GM19351 (cell line): ENCODE data around the gene TMEM131L.
A peak's percentile ranks its signal among the peaks of the same experiment; 100 is the strongest.
"Not testable (repeated sequence)": the region's sequence is repeated elsewhere in the genome, so short reads cannot be mapped to it uniquely, and the experiment has no call there.

ENCODE experiments used
- ATAC-seq: cut with Tn5 transposase; IDR thresholded peaks from one replicate; pipeline ENCODE4 v1.9.1; 2021; ENCODE audit warnings: mild to moderate bottlenecking, moderate library complexity; ENCODE audit not compliant: unreplicated experiment

TMEM131L gene

DNA sequence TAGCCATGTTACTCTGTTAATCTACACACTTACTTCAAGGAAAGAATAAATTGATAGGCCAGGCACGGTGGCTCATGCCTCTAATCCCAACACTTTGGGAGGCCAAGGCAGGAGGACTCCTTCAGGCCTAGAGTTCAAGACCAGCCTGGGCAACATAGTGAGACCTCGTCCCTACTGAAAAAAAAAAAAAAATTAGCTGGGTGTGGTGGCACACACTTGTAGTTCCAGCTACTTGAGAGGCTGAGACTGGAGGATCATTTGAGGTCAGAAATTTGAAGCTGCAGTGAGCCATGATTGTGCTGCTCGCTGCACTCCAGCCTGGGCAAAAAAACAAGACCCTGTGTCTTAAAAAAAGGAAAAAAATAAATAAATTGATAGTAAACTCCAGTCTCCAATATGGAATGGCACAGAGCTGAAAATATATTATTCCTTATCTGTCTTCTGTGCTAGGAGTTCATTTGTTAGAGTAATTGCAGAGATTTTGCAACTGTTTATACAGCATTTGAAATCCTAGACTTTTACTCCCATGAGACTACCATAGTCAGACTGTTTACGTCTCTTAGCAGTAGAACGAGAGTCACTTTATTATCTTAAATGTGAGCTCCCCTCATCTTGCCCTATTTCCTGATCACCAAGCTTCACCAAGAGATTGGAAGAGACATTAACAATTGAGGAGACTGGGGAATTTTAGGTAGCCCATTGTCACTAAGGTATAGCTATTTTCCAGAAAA lies 18.8 kb upstream of the TMEM131L start:
- ATAC-seq = no peak

DNA sequence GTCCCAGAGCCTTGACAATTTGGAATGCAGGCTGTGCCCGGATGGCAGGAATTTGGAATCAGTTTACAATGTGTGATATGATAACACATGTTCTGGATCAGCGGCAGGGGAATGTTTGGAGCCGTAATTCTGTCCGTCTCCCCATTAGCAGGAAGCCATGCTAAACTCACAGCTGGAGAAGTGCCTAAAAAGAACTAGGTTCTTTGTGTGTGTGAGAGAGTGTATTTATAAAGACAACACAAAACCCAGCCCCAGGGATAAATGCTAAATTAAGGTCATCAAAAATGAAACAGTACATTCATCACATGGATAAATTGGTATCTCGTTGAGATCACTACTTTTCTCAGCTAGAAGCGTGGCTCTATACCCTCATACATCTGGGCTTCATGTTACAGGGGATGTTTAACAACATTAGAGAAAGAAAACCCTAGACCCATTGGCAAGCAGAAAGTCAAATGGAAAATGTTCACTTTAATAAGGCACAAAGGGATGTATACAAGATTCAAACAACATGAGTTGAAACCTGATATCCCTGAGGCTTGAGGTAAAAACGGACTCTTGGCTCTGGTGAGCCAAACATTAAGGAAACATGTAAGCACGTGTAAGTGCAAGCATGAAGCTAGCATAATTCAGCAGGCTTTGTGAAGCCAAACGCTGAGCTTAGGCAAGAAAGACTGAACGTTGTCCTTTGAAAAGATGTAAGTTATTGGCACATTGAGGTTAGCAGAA lies 18.0 kb upstream of the TMEM131L start:
- no peak for ATAC-seq

DNA sequence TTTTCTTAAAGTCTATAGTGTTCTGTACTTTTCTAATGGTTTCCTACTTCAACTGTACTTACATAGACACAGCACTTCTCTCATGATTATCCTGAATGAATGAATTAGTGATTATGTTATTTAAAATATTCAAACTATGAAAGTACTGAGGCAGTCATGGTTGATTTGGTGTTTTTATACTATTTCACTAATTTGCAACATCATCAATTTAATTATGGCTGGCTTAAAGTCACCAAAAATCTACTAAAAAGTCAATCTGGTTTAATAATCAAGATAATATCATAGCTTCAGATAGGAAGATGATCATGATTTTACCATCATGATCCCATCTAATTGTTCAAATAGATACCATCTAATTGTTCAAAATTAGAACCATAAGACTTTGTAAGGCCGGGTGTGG lies 16.8 kb upstream of the TMEM131L start:
- no peak for ATAC-seq

DNA sequence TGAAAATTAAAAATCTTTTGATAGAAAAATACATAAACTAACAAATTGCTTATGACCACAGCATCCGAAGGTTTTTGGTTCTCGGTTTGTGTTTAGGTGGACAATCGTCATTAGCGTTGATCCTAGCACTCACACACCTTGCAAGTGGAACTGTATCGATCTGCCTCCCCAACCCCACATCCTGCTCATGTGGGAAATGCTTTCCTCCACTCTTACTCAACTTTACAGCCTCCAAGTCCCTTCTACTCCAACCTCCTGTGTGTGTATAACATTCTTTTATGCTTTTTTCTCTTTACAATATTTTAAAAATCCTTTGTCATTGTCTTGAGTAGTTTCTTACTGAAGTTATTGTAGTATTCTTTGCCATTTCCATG lies 15.6 kb upstream of the TMEM131L start:
- ATAC-seq = no peak

DNA sequence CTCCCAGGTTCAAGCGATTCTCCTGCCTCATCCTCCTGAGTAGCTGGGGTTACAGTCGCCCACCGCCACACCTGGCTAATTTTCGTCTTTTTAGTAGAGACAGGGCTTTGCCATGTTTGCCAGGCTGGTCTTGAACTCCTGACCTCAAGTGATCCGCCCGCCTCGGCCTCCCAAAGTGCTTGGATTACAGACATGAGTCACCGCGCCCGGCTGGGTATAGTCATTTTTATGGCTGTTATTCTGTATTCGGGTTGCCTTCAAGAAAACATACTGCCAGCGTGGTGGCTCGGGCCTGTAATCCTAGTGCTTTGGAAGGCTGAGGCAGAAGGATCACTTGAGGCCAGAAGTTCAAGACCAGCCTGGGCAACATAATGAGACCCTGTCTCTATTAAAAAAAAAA lies 15.0 kb upstream of the TMEM131L start:
- ATAC-seq = not testable (repeated sequence)

DNA sequence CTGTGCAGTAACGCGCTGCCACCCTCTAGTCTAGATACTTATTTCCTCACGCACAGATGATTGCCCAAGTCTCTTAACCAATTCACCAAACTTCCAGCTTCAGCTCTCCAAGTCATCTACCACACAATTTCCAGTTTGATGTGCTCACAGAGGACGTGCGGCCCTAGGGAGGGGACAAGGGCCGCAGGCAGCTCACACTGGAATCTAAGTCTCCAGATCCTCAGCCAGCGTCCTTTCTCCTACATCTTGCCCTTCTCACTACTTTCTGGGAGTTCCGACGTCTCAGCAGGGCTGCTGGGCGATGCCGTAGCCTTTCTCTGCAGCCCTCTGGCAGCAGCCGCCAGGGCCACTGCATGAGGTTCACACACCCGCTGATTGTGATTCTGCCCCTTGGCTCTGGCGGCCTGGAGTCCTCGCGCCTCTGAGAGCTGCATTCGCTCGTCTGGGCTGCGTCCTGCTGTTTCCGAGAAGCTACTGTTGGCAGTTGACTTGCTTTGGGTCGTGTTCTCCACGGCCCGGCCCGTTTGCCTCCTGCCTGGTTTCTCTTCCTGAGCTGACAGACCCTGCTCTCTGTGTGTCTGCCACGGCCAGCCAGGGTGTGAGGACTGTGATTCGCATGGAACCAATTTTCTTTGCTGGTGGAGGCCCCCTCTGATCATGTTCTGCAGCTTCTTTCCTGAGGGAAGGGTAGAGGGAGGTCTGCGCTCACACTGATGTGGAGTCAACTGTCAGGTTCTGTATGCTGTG lies 14.1 kb upstream of the TMEM131L start:
- ATAC-seq = no peak

DNA sequence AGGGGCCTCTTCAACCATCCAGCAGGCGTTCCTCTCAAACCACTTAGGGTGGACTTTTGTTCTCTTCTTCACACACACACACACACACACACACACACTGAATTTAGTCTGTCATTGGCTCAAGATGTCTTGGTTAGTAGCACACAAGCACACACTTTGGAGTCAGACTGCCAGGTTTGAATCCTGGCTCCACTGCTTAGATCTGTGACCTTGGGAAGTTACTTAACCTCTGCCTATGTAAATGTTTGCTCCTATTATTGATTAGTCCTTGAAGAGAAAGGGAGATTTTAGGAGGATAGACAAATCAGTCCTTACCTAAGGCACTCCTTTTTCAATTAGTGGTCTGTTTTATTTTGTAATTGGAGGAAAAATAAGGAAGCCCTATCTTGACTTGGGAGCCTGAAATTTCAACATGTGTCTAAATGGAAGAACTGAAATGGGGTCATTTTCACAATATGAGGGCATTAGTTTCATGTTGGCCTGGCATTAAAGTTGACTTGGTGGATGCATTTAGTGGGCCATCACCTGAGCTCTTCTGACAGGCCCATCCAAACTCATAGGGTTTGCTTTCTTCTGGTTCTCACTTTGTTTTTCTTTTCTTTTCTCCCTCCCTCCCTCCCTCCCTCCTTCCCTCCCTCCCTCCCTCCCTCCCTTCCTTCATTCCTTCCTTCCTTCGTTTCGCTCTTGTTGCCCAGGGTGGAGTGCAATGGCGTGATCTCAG lies 13.3 kb upstream of the TMEM131L start:
- ATAC-seq = no peak

DNA sequence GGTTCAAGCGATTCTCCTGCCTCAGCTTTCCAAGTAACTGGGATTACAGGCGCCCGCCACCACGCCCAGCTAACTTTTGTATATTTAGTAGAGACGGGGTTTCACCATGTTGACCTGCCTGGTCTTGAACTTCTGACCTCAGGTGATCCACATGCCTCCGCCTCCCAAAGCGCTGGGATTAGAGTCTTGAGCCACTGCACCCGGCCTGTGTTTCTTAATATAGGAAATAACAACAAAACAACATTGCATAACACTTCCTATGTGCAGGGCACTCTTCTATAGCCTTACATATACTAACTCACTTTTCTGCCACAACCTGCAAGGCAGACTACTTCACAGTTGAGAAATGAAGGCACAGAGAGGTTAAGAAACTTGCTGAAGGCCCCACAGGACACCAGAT lies 12.8 kb upstream of the TMEM131L start:
- ATAC-seq = no peak

DNA sequence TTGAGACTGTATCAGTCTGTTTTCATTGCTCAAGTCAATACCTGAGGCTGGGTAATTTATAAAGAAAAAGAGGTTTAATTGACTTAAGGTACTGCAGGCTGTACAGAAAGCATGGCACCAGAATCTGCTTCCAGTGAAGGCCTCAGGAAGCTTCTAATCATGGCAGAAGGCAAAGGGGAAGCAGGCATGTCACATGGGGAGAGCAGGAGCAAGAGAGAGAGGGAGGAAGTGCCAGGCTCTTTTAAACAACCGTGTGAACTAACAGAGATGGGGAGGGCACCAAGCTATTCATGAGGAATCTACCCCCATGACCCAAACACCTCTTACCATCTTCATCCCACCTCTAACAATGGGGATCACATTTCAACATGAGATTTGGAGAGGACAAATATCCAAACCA lies 7.2 kb upstream of the TMEM131L start:
- ATAC-seq = no peak

DNA sequence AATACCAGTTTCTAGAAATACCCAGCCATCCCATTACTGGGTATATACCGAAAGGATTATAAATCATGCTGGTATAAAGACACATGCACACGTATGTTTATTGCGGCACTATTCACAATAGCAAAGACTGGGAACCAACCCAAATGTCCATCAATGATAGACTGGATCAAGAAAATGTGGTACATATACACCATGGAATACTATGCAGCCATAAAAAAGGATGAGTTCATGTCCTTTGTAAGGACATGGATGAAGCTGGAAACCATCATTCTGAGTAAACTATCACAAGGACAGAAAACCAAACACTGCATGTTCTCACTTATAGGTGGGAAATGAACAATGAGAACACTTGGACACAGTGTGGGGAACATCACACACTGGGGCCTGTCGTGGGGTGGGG lies 4.6 kb upstream of the TMEM131L start:
- ATAC-seq = not testable (repeated sequence)

DNA sequence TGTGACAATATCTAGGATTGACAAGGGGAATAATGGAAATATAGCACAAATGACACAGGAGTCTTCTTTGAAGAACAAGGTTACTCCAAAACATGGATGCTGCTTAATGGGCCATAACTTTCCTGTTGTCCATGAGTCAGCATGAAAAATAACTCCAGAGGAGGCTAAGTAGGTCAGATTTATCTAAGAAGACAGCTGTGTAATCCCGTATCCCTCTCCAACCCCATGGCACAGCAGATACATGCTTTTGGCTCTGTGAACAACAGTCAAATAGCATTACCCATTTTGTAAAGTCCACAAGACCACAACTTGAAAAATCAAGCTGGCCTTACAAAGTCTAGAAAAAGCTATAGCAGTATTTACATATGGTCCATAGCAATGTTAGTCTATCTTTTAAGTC lies 2.1 kb upstream of the TMEM131L start:
- ATAC-seq = no peak

DNA sequence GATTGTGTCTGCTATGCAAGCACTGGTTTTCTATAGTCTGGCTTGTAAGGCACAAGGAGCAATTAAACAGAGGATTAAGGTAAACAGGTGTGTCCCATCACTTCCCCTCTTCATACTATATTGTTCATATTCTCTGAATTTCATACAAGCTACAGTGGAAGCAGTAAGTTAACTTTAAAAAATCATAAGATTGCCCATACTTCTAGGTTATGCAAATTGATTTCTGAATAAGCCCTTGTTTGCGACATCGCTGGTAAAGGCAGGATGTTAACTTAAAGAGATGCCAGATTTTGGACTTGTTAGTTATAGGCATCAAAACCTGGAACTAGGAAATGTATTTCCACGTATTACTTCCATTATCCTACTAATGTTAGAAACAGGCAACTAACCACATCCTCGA lies 1.0 kb upstream of the TMEM131L start:
- no peak for ATAC-seq

DNA sequence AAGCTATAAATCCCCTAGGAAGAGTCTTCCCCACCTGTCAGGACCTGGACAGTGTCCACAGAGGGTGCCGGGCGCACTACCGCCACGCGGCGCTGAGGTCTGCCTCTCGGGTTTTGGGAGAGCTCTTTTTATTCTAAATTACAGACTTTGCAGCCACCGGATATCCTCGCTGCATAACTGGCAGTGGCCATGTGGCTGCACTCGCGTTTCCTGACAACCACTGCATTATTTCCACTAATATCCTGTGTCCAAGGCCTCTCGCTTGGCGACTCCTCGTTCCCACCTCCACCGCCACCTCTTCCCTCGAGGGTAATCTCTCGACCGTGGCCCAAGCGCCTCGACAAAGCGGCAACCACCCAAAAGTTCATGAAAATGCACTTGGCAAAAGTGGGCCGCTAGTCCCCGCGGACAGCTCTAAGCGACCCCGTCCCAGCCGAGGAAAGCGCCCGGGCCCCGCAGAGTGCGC lies 512 bp upstream of the TMEM131L start:
- peak; percentile 8 for ATAC-seq

DNA sequence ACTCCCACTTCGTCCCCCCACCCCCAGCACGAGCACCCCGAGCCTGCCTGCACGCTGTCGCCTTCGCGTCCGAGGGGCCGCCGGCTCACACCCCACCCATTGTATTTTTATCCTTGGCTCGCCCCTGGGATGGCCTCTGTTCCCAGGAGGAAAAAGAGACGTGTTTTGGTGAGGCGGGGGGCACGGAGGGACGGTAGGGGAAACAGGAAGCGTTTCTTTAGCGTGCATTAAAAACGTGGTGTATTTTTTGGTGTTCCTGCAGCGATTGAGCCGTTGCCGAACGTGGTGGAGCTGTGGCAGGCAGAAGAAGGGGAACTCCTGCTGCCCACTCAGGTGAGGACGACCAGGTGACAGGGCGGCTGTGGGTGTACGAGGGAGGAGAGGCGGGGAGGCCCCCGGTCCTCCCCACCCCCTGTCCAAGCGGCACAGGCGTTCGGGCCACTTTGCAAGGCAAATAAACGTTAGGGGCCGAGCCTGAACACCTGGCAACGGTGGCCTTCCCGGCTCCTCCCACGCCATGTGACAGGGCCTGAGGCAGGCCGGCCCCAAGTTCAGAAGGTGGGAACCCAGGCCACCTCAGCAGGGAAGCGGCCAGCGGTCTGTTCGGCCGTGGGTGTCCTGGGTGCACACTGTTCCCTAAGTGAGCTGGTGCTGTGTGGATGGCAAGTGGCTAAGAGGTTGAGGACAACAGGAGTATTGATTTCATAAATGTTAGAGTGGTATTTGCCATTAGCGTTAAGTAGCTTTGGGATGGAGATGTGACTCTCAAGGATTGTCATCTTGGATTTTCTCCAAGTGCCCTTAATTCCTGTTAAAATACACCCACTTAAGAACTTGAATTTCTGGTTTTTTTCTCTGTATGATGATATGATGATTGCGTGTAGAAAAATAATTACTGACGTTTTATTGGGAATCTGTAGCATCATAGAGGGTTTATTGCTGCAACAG lies 1.1 kb downstream of the TMEM131L start:
- ATAC-seq = peak; percentile 58

DNA sequence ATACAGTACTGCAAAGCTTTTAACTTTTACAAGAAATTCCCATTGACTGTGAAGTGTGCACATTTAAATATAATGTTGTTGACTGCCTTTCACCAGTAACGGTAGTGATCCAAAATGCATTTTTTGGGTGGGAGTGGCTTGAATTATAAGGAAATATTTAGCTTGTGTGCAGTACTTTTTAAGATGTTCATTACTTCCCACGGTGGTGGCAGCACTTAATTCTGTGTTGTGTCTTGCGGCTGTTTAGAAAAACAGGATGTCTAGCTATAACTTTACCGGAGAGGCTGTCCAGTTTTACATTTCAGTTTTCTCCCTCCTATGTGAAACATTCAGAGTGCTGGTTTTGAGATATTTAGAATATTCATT lies 1.7 kb downstream of the TMEM131L start:
- no peak for ATAC-seq

DNA sequence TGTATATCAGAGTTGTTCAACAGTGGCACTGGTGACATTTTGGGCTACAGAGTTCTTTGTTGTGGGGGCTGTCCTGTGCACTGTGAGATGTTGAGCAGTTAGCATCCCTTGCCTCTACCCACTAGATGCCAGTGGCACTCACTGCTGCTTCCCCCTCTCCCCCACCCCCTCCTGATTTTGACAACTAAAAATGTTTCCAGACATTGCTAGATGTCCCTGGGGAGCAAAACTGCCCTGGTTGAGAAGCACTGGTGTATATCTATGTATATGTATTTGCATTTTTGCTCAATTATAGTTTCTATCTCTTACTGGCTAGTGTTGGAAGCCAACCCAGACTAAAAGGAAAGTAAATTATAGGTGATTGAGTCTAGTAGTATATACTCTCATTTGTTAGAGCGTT lies 2.4 kb downstream of the TMEM131L start:
- ATAC-seq = peak; percentile 16

DNA sequence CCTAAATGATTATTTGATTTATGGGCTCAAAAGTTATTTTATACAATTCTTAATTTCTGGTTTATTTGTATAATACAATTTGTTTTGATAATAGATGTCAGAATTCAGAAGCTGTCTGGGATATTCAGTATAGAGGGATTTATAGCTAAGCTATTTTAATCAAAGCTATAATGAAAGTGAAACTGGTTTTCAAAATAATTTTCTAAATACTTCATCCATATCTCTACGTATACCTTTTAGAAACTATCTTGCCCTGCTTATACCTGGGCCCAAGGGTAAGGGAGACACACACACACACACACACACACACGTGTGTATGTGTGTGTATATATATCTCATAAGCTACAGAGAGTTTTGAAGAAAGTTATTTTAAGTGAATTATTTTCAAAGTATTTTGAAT lies 2.9 kb downstream of the TMEM131L start:
- no peak for ATAC-seq

DNA sequence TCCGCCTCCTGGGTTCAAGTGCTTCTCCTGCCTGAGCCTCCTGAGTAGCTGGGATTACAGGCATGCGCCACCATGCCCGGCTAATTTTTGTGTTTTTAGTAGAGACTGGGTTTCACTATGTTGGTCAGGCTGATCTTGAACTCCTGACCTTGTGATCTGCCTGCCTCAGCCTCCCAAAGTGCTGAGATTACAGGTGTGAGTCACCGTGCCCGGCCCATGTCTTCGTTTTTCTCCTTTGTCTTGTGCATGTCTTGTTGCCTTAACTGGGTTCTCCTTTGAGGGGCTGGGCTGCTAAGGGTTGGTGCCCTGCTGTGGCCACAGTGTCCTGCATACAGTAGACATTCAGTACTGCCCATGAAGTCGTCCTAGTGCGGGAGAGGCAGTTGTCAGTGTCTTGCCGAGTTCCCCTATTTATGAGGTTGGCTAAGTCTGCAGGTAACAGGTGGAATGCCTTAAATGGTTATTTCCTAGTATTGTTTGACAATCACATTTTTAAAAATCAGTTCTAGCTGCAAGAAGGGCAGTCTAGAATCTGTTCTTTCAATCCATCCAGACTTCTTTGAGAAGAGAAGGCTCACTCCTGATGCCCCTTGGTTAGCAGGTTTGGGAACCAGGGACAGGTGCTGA lies 5.0 kb downstream of the TMEM131L start:
- not testable (repeated sequence) for ATAC-seq

DNA sequence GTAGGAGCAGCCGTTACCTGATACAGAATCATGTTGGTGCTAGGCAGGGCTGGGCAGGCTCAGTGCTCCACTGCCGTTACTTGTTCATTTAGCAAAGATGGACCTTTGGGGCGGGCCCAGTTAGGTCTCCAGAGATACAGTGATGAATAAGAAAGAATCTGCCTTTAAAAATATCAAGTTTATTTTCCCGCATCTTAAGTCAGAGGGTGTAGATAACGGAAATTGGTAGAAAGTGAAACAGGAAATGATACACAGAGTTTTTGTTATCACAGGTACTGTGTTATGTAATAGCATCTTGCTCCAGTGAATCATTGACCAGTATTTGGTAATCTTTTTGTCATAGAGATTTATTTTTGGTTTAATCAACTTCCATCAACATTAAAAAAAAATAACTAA lies 5.5 kb downstream of the TMEM131L start:
- ATAC-seq = peak; percentile 19
